ENCODE results near the gene FAM47A. TPM values are rescaled to one million over a fixed set of nuclear protein-coding genes. Genes with fewer than 3 reads are reported as not detected.

FAM47A gene
- total and polyA plus RNA-seq, 3 experiments from 2014 or later, result not detected

DNA sequence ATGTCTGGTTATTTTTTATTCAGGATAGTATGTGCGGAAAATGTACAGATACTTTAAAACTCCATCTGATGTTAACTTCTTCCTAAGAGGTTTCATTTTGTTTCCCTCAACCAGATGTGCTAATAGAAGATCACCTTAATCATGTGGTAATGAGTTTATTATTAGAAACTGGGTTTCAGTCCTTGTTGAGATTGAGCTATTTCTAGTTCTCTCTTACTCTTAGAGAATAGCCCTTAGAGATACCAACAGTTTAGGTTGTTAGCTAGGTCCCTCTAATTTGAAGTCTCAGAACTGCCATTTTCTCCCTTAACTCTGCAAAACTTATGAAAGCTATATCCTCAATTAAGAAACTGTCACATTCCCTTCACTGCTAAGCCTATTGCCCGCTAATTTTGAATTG, 13.0 kb downstream of the FAM47A start:
- CTCF ChIA-PET, result no interaction called here
- H3K36me3 Mint-ChIP-seq, result no peaks in the 10 kb centered on the region

DNA sequence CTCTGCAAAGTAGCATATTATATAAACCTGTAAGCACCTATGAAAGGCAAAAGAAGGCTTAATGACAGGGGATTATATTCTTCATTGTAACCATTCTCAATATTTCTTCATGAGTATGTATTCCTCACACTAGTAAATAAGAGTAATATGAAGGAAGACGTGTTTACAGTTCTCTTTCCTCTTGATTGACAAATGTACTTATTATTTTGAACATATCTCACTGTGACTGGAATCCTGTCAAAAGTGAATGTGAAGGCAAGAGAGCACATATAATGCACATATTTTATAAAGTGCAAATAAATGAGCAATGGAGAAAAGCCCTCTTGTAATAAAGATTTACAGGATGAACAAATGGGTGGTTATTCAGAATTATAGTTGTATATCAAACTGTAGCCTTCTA, 19.7 kb downstream of the FAM47A start:
- POLR2A ChIA-PET, result no interaction called here
- Mint-ChIP-seq H3K27ac (no peak overlapping the region), H3K9me3 (peaks cover 0 to 7% (median 3%) of the 10 kb centered on the region in 5 donors), H3K4me1 (no peaks in the 10 kb centered on the region), H3K36me3 (no peaks in the 10 kb centered on the region), H3K4me3 (no peak overlapping the region), H3K27me3 (peaks cover 0 to 7% of the 10 kb centered on the region in 2 donors)
- no peaks in the 10 kb centered on the region for H3K9me3 ChIP-seq (ENCODE audit: low read length)
- DNase-seq, result no peak
- no peaks in the 10 kb centered on the region for H3K4me1 ChIP-seq (ENCODE audit: insufficient read depth, low read length)
- no peaks in the 10 kb centered on the region for H3K36me3 ChIP-seq (ENCODE audit: insufficient read depth, low read length)
- no peaks in the 10 kb centered on the region for H3K27me3 ChIP-seq (ENCODE audit: insufficient read depth, low read length, poor library complexity, severe bottlenecking)
- H3K27ac ChIP-seq (ENCODE audit: low read depth, low read length), result no peak overlapping the region
- CTCF ChIA-PET, result no interaction called here
- H3K4me3 ChIP-seq (ENCODE audit: low read length), result no peak overlapping the region

More for the DNA sequence above, 13.0 kb downstream of the FAM47A start:
- DNase-seq, result no peak
- no peaks in the 10 kb centered on the region for H3K4me1 ChIP-seq (ENCODE audit: insufficient read depth, low read length)
- H3K27ac ChIP-seq (ENCODE audit: low read depth, low read length), result no peak overlapping the region
- no peak overlapping the region for H3K4me3 Mint-ChIP-seq
- no peak overlapping the region for H3K27ac Mint-ChIP-seq
- H3K4me3 ChIP-seq (ENCODE audit: low read length), result no peak overlapping the region
- H3K9me3 ChIP-seq (ENCODE audit: low read length), result no peaks in the 10 kb centered on the region
- H3K27me3 Mint-ChIP-seq, result peaks cover 0 to 7% of the 10 kb centered on the region in 2 donors
- H3K36me3 ChIP-seq (ENCODE audit: insufficient read depth, low read length), result no peaks in the 10 kb centered on the region
- no peaks in the 10 kb centered on the region for H3K4me1 Mint-ChIP-seq
- H3K9me3 Mint-ChIP-seq, result peaks cover 0 to 10% (median 4%) of the 10 kb centered on the region in 5 donors
- H3K27me3 ChIP-seq (ENCODE audit: insufficient read depth, low read length, poor library complexity, severe bottlenecking), result no peaks in the 10 kb centered on the region
- POLR2A ChIA-PET, result no interaction called here
